ENCODE measurements around the gene LRRK2.

DNA sequence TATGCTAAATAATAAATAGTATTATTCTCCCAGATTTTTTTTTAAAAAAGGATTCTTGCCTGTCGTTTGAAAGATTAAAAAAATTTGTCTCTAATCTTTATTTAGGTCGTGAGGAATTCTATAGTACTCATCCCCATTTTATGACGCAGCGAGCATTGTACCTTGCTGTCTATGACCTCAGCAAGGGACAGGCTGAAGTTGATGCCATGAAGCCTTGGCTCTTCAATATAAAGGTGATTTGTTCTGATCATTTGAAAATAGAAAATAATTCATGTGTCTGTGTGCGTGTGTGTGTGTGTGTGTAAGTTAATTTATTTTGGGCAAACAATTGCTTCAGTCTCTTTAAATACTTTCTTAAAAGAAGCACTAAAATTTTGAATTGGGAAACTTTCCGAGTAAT lies 84.2 kb downstream of the LRRK2 start:
- TF ChIP-seq, protein P1, sequence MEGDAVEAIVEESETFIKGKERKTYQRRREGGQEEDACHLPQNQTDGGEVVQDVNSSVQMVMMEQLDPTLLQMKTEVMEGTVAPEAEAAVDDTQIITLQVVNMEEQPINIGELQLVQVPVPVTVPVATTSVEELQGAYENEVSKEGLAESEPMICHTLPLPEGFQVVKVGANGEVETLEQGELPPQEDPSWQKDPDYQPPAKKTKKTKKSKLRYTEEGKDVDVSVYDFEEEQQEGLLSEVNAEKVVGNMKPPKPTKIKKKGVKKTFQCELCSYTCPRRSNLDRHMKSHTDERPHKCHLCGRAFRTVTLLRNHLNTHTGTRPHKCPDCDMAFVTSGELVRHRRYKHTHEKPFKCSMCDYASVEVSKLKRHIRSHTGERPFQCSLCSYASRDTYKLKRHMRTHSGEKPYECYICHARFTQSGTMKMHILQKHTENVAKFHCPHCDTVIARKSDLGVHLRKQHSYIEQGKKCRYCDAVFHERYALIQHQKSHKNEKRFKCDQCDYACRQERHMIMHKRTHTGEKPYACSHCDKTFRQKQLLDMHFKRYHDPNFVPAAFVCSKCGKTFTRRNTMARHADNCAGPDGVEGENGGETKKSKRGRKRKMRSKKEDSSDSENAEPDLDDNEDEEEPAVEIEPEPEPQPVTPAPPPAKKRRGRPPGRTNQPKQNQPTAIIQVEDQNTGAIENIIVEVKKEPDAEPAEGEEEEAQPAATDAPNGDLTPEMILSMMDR (IDR thresholded peaks at IDR 0.05 in 8 of 11, conservative IDR thresholded peaks at IDR 0.05 in 3 of 11) = no peak
- TF ChIP-seq POLR2A (IDR thresholded peaks at IDR 0.05) = no peak

Data from spleen (tissue), 7 donors.